HepG2 (cell line): ENCODE data around the gene SLC5A5. TPM values are rescaled to one million over a fixed set of nuclear protein-coding genes. Genes with fewer than 3 reads are reported as not detected.
A peak's percentile ranks its signal among the peaks of the same experiment; 100 is the strongest.

Experiments used
- ATAC-seq: fragments of 200-7000 bp; cut with Tn5 transposase; 3 replicates; pipeline ENCODE4 v1.9.1; 2020; ENCODE audit warnings: mild to moderate bottlenecking, moderate library complexity
- BruUV-seq: library from RNA; stranded (reverse); fragments of 400-500 nt; replicated peaks from 2 replicates; lab custom pipeline; 2021; lab: Mats Ljungman, UMichigan
- CTCF ChIA-PET: fragments of 300-600 bp; formaldehyde crosslinking; extraction: SDS; loops from one replicate; lab custom pipeline; 2021; ENCODE audit warnings: low total read pairs, inconsistent platforms, low intra/inter-chr PET ratio; lab: Yijun Ruan, JAX
- POLR2A ChIA-PET: fragments of 350-600 bp; sonication (Branson Sonifier 250); formaldehyde crosslinking; loops from one replicate; lab custom pipeline; 2020; ENCODE audit warnings: antibody characterized with exemption, inconsistent platforms; lab: Yijun Ruan, JAX
- DNase-seq: peaks from one replicate; pipeline ENCODE4 v3.0.0-alpha.2; 2015; ENCODE audit warnings: low spot score
- FAIRE-seq: peaks from 3 replicates; lab custom pipeline; 2011; peaks lifted over from hg19 to GRCh38; lab: Jason Lieb, UNC
- H2AFZ ChIP-seq: one replicate; pipeline ENCODE4 v1.6.1; 2011; ENCODE audit warnings: low read length, inconsistent platforms
- H3K27ac ChIP-seq: fragments of 300-600 bp; 3 replicates; pipeline ENCODE4 v1.8.0; 2011; ENCODE audit warnings: mixed run types, mild to moderate bottlenecking, mixed read lengths, low read length, inconsistent platforms; ENCODE audit not compliant: insufficient read depth; ENCODE audit errors: extremely low read length
- H3K27me3 ChIP-seq, 2 experiments: fragments of 200-600 bp in 1 of 2; 2 replicates in 1 of 2; 3 replicates in 1 of 2; pipeline versions ENCODE4 v1.6.0 to v1.8.0; 2011; ENCODE audit warnings: low read length in 2 of 2, mild to moderate bottlenecking in 2 of 2, moderate library complexity in 2 of 2, inconsistent platforms in 1 of 2; ENCODE audit not compliant: insufficient read depth in 2 of 2, control insufficient read depth in 1 of 2
- H3K36me3 ChIP-seq, 2 experiments: fragments of 200-600 bp in 1 of 2; replicated peaks in 1 of 2; 2 replicates in 1 of 2; 3 replicates in 1 of 2; pipeline versions ENCODE4 v1.5.1 to v1.8.0; 2011; ENCODE audit warnings: low read length in 2 of 2, inconsistent platforms in 1 of 2; ENCODE audit not compliant: insufficient read depth in 2 of 2, control insufficient read depth in 1 of 2
- H3K4me1 ChIP-seq: 2 replicates; pipeline ENCODE4 v1.5.1; 2012; ENCODE audit warnings: low read length, inconsistent platforms; ENCODE audit not compliant: insufficient read depth
- H3K4me2 ChIP-seq: 2 replicates; pipeline ENCODE4 v1.6.0; 2011; ENCODE audit warnings: low read depth, low read length, inconsistent platforms
- H3K4me3 ChIP-seq, 3 experiments: fragments of 200-600 bp in 1 of 3; sonication (generic), shearing (Covaris generic) in 1 of 3; replicated peaks in 1 of 3; 2 replicates each; pipeline ENCODE4 v1.5.1; 2011 to 2016; ENCODE audit warnings: low read length in 3 of 3, inconsistent platforms in 2 of 3, low read depth in 2 of 3, mild to moderate bottlenecking in 2 of 3, control low read depth in 1 of 3, mixed read lengths in 1 of 3; ENCODE audit not compliant: insufficient read depth in 1 of 3
- H3K79me2 ChIP-seq: one replicate; pipeline ENCODE4 v1.6.1; 2011; ENCODE audit warnings: low read length, inconsistent platforms; ENCODE audit not compliant: insufficient read depth
- H3K9ac ChIP-seq: 2 replicates; pipeline ENCODE4 v1.6.0; 2011; ENCODE audit warnings: mild to moderate bottlenecking, low read depth, low read length, inconsistent platforms; ENCODE audit not compliant: insufficient read depth
- H3K9me3 ChIP-seq: 2 replicates; pipeline ENCODE4 v1.5.1; 2012; ENCODE audit warnings: mild to moderate bottlenecking, low read length
- H4K20me1 ChIP-seq: 2 replicates; pipeline ENCODE4 v1.6.0; 2011; ENCODE audit warnings: inconsistent platforms, mild to moderate bottlenecking, low read length, moderate library complexity; ENCODE audit not compliant: insufficient read depth
- ARID4A ChIP-seq: sonication (generic); formaldehyde crosslinking; IDR thresholded peaks from 2 replicates; pipeline ENCODE4 v1.5.0; 2020; ENCODE audit warnings: mild to moderate bottlenecking, missing genetic modification reagents, borderline replicate concordance
- BORCS8-MEF2B ChIP-seq: sonication (generic); formaldehyde crosslinking; IDR thresholded peaks from 2 replicates; pipeline ENCODE4 v1.8.0; 2022; ENCODE audit warnings: mild to moderate bottlenecking, missing genetic modification reagents
- CEBPZ ChIP-seq: IDR thresholded peaks from 2 replicates; pipeline ENCODE4 v1.6.1; 2012; ENCODE audit warnings: low read length, improper control_type of control experiment
- CHCHD3 ChIP-seq: sonication (generic); formaldehyde crosslinking; IDR thresholded peaks from 2 replicates; pipeline ENCODE4 v1.8.0; 2022; ENCODE audit warnings: mild to moderate bottlenecking, missing genetic modification reagents, moderate library complexity
- CREBL2 ChIP-seq: sonication (generic); formaldehyde crosslinking; IDR thresholded peaks from 2 replicates; pipeline ENCODE4 v1.8.1; 2023; ENCODE audit warnings: missing genetic modification reagents, mild to moderate bottlenecking, borderline replicate concordance
- DRAP1 ChIP-seq: IDR thresholded peaks from 2 replicates; pipeline ENCODE4 v1.6.1; 2016; ENCODE audit warnings: missing genetic modification reagents, missing compliant biosample characterization
- EZH2 ChIP-seq: conservative IDR thresholded peaks from 2 replicates; pipeline ENCODE4 v1.6.1; 2012; ENCODE audit warnings: mild to moderate bottlenecking, low read depth, low read length, moderate library complexity
- MEIS1 ChIP-seq: sonication (generic); formaldehyde crosslinking; IDR thresholded peaks from 2 replicates; pipeline ENCODE4 v1.9.0; 2021; ENCODE audit warnings: mild to moderate bottlenecking, missing genetic modification reagents, moderate library complexity, borderline replicate concordance
- MXI1 ChIP-seq: IDR thresholded peaks from 3 replicates; pipeline ENCODE4 v1.6.1; 2012; ENCODE audit warnings: low read depth, low read length, inconsistent platforms, borderline replicate concordance
- PHF21A ChIP-seq: sonication (generic); formaldehyde crosslinking; IDR thresholded peaks from 2 replicates; pipeline ENCODE4 v1.5.0; 2020; ENCODE audit warnings: mild to moderate bottlenecking, missing genetic modification reagents
- POLR2A ChIP-seq, 2 experiments: IDR thresholded peaks; 2 replicates each; pipeline ENCODE4 v1.6.1; 2011; ENCODE audit warnings: low read depth in 2 of 2, low read length in 2 of 2, mild to moderate bottlenecking in 1 of 2, moderate library complexity in 1 of 2; ENCODE audit not compliant: insufficient read depth in 1 of 2
- TRIM24 ChIP-seq: sonication (generic); formaldehyde crosslinking; IDR thresholded peaks from 2 replicates; pipeline ENCODE4 v1.8.0; 2022; ENCODE audit warnings: mild to moderate bottlenecking, missing genetic modification reagents
- ZNF143 ChIP-seq: sonication (generic); formaldehyde crosslinking; IDR thresholded peaks from 2 replicates; pipeline ENCODE4 v1.4.0; 2020; ENCODE audit warnings: missing genetic modification reagents
- ZNF614 ChIP-seq: IDR thresholded peaks from 2 replicates; pipeline ENCODE4 v1.6.1; 2018; ENCODE audit warnings: missing biosample characterization, missing genetic modification reagents, inconsistent platforms, borderline replicate concordance
- WGBS: methylation state at CpG from one replicate; pipeline ENCODE4 v1.1.6; 2017; ENCODE audit warnings: low lambda C conversion rate; 5-methylcytosine and 5-hydroxymethylcytosine counted together
- in situ Hi-C: cut with HindIII; loops from 2 replicates; pipeline ENCODE4 v1.10.0; 2017; ENCODE audit warnings: low pct_unique_long_range_greater_than_20kb; ENCODE audit not compliant: extremely low pct_ligation_motif_present
- intact Hi-C: fragments of 100-400 bp; cut with micrococcal nuclease; formaldehyde crosslinking; loops from one replicate; pipeline ENCODE4 v1.10.0; 2022; ENCODE audit not compliant: unreplicated experiment
- polyA plus RNA-seq, 8 experiments: library from polyadenylated mRNA; depleted of rRNA in 3 of 8; stranded (reverse) in 7 of 8; unstranded in 1 of 8; fragments of >200 nt; fragmentation: Illumina TruSeq in 4 of 8; extraction: Trizol in 4 of 8; gene quantifications; 2 replicates each; pipeline versions ENCODE4 v1.2.1 to v1.2.3, GENCODE V29; 2011 to 2016; ENCODE audit warnings: low read depth in 4 of 8, missing spikeins in 1 of 8, mixed read lengths in 1 of 8; ENCODE audit not compliant: insufficient read depth in 1 of 8
- total RNA-seq, 5 experiments: library from RNA; depleted of rRNA; stranded (reverse); fragments of >200 nt; fragmentation: Illumina TruSeq; extraction: Trizol; gene quantifications; 2 replicates each; pipeline ENCODE4 v1.2.3, GENCODE V29; 2016; ENCODE audit warnings: low read depth in 1 of 5

SLC5A5 gene
- total and polyA plus RNA-seq, 2 of the 13 experiments (the other 11 are each of a cell fraction or from before 2014, with no cell fraction given), result not detected

GRCh38 chr19:17933414-17934129 lies 61.8 kb downstream of the SLC5A5 start (continued):
- TF ChIP-seq CREBL2 (CRISPR knock-in tag), result no peak
- TF ChIP-seq DRAP1, result no peak
- 0 out of 4 replicates have a peak, but pooled peaks of 1 of the 2 experiments have one; percentile 1 for TF ChIP-seq POLR2A (IDR thresholded peaks at IDR 0.05; ENCODE audit: insufficient read depth in 1 of 2, low read depth in 2 of 2, low read length in 2 of 2)
- no peak for TF ChIP-seq MEIS1 (CRISPR knock-in tag)
- TF ChIP-seq CEBPZ, result no peak
- TF ChIP-seq CHCHD3 (CRISPR knock-in tag), result no peak
- TF ChIP-seq BORCS8-MEF2B (CRISPR knock-in tag), result no peak

GRCh38 chr19:17936379-17936778 lies 64.6 kb downstream of the SLC5A5 start:
- BruUV-seq, result no TSS peak
- Histone ChIP-seq H3K4me2 (no peak overlapping the region), H4K20me1 (no peaks in the 10 kb centered on the region), H3K4me1 (peaks cover 33% of the 10 kb centered on the region), H3K27me3 (peaks cover 0 to 4% of the 10 kb centered on the region in 2 experiments; a peak in 1 of 5 replicates), H3K79me2 (peaks cover 6% of the 10 kb centered on the region), H3K27ac (no peak overlapping the region), H2AFZ (no peak overlapping the region), H3K9me3 (no peaks in the 10 kb centered on the region), H3K9ac (no peak overlapping the region), H3K4me3 (no peak overlapping the region), H3K36me3 (peaks cover 2 to 3% of the 10 kb centered on the region in 2 experiments; a peak in 2 of 5 replicates)
- CTCF ChIA-PET, result no interaction called here
- intact Hi-C loops (no loop called here), in situ Hi-C loops (loop anchor here (25.0 kb wide), 1 partner anchor 126 kb away; no protein-coding TSS in a partner anchor)
- POLR2A ChIA-PET, result no interaction called here
- DNase-seq (no peak), FAIRE-seq (no peak), ATAC-seq (no peak)
- 94% methylated on average over 21 of the region's 21 CpGs for WGBS
- TF ChIP-seq ZNF143 (CRISPR knock-in tag) (no peak), EZH2 (no peak), ARID4A (no peak), PHF21A (CRISPR knock-in tag) (no peak), DRAP1 (no peak), MXI1 (no peak), TRIM24 (CRISPR knock-in tag) (no peak), ZNF614 (CRISPR knock-in tag) (no peak)
